Breast epithelium (tissue), 3 donors: Measurements from ENCODE around the gene SRGAP1.

ENCODE experiments used
- POLR2A ChIP-seq: fragments of 450-650 bp; IDR thresholded peaks from one replicate; pipeline ENCODE4 v1.6.1; 2016; ENCODE audit warnings: antibody characterized with exemption, mild to moderate bottlenecking, moderate library complexity
- POLR2AphosphoS5 ChIP-seq, 3 donors: sonication (generic); formaldehyde crosslinking; IDR thresholded peaks; one replicate each; pipeline ENCODE4 v1.6.1; 2017; ENCODE audit warnings: antibody characterized with exemption in 3 of 3
- TF ChIP-seq, protein P1 (sequence below), 3 donors: fragments of 450-650 bp; IDR thresholded peaks; one replicate each; pipeline ENCODE4 v1.5.1; 2016 to 2017; ENCODE audit warnings: antibody characterized with exemption in 3 of 3, mild to moderate bottlenecking in 3 of 3, moderate library complexity in 3 of 3

DNA sequence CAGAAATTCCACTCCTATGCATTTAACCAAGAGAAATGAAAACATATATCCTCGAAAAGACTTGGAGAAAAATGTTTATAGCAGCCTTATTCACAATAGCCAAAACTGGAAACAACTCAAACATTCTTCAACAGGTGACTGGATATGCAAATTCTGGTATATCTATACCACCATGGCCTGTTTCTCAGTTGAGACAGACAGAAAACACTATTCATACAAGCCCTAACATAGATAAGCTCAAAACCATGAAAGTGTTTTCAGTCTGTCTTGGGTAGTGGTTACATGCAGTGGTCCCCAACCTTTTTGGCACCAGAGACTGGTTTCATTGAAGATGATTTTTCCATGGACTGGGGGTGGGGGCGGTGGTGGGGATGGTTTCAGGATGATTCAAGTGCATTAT, 83.8 kb downstream of the SRGAP1 start:
- TF ChIP-seq, protein P1, sequence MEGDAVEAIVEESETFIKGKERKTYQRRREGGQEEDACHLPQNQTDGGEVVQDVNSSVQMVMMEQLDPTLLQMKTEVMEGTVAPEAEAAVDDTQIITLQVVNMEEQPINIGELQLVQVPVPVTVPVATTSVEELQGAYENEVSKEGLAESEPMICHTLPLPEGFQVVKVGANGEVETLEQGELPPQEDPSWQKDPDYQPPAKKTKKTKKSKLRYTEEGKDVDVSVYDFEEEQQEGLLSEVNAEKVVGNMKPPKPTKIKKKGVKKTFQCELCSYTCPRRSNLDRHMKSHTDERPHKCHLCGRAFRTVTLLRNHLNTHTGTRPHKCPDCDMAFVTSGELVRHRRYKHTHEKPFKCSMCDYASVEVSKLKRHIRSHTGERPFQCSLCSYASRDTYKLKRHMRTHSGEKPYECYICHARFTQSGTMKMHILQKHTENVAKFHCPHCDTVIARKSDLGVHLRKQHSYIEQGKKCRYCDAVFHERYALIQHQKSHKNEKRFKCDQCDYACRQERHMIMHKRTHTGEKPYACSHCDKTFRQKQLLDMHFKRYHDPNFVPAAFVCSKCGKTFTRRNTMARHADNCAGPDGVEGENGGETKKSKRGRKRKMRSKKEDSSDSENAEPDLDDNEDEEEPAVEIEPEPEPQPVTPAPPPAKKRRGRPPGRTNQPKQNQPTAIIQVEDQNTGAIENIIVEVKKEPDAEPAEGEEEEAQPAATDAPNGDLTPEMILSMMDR (IDR thresholded peaks at IDR 0.05): no peak
- TF ChIP-seq POLR2AphosphoS5 (IDR thresholded peaks at IDR 0.05) (no peak), POLR2A (no peak)
